GM12872 (cell line): ENCODE data around the gene FANCI.

Experiments
- TF ChIP-seq, protein P1 (sequence below): IDR thresholded peaks from 3 replicates; pipeline ENCODE4 v1.5.1; 2011; ENCODE audit warnings: low read depth, mild to moderate bottlenecking, low read length, moderate library complexity; ENCODE audit not compliant: insufficient read depth

Gene FANCI

DNA sequence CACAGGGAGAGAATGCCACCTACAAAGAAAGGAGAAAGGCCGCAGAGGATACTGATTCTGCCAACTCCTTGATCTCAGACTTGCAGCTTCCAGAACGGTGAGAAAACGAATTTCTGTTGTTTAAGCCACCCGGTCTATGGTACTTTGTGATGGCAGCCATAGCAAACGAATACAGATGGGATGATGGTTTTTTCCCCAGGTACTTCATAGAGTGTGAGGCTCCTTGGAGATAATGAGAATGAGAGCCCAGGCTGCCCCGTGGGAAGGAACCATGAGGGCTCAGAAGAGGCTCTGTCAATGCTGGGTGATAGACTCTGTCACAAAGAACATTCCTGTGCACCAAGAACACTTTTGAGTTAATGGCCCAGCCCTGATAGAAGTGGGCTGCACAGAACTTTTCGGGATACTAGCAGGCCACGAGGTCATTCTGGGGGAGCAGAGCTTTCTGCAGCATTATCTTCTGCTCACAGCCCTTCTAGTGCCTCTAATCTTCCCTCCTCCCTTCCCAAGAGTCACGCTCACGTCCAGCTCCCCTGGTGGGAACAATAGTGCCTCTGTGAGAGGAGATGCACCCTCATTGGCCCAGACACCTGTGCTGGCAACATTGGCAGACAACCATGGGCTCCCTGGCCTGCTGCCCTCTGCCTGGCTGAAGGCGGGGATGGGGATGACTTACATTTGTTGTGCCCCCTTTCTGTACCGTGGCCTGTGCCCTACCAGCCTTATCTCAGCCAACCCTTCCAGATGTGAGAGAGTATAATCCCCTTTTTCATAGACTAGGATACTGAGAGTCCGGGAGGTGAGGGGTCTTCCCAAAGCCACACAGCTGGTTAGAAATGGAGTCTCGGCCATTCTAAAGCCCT is 17.2 kb upstream of the FANCI start:
- TF ChIP-seq, protein P1, sequence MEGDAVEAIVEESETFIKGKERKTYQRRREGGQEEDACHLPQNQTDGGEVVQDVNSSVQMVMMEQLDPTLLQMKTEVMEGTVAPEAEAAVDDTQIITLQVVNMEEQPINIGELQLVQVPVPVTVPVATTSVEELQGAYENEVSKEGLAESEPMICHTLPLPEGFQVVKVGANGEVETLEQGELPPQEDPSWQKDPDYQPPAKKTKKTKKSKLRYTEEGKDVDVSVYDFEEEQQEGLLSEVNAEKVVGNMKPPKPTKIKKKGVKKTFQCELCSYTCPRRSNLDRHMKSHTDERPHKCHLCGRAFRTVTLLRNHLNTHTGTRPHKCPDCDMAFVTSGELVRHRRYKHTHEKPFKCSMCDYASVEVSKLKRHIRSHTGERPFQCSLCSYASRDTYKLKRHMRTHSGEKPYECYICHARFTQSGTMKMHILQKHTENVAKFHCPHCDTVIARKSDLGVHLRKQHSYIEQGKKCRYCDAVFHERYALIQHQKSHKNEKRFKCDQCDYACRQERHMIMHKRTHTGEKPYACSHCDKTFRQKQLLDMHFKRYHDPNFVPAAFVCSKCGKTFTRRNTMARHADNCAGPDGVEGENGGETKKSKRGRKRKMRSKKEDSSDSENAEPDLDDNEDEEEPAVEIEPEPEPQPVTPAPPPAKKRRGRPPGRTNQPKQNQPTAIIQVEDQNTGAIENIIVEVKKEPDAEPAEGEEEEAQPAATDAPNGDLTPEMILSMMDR, result no peak

DNA sequence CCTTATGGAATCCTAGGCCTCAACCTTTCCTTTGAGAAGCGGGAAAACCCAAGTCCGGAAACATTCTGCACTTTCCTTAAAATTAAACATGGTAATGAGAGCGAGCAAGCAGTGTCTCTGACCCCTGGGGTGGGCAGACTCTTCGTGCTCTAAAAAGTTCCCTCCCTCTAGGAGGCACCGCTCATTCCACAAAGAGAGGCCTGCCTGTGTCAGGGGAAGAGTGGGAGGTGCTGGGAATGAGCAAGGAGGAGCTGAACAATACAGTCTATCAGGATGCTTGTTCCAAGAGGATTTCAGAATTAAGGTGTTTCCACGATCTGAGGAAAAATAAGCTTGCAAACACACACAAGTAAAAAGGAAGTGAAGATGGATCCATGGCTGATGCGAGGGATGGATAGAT is 16.4 kb upstream of the FANCI start:
- TF ChIP-seq, protein P1, result no peak

DNA sequence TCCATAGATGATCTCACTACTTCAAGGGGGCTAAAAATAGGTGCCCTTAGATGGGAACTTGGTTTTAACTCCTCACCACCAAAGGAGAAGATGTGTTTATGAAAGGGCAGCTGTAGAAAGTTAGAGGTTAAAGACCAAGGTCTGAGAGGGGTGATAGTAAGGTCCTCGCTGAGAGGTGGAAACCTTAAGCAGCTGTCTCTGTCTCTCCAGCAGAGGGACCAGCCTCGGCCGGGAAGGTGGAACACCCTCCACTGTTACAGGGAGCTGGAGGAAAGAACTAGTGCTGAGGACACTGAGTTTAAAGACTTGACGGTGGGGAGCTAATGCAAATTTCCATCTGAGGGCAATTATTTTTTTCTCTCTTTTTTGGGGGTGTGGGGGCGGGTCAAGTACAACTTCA is 13.5 kb upstream of the FANCI start:
- TF ChIP-seq, protein P1, result no peak

DNA sequence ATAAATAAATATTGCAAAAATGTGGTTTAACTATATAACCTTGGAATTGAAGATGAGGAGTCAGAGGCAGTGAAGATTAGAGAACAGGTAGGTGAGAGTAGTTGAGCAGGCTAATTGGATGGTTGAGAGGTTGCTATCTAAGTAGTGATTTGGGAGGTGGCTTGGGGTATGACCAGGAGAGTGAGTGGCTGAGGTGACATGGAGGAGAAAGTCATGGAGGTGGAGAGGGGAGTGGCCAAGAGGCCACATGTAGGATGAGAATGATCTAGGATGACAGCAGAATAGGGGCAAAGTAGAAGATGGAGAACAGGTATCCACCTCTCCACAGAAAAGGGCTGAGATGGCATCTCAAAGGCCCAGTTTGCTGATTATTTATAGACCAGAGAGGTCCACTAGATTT is 11.9 kb upstream of the FANCI start:
- TF ChIP-seq, protein P1, result no peak

DNA sequence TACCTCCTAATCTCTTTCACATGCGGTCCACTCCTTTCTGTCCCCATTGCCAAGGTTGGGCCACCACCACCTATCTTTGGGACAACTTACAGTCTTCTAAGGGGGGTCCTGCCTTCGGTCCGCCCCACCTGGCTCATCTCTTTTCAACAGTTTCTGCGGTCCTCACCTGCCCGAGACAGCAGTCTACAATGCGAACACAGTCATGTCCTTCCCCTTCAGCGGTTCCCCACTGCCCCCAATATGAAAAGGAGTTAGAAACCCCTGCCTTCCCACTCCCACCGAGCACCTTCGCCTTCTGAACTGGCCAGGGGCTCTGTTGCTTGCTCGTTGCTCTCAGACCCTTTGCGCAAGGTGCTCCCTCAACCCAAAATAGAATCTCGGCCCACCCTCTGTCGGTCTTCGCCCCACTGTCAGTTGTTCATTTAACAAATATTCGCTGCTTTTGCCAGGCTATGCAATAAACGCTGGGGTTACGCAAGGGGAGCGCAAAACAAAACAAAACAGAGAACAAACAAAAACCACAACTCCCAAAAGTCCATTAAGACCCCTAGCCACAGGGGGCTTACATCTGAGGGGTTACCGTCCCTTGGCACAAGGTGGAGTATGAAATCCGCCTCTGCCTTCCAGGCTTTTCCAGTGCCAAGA is 611 bp upstream of the FANCI start:
- TF ChIP-seq, protein P1, result no peak

DNA sequence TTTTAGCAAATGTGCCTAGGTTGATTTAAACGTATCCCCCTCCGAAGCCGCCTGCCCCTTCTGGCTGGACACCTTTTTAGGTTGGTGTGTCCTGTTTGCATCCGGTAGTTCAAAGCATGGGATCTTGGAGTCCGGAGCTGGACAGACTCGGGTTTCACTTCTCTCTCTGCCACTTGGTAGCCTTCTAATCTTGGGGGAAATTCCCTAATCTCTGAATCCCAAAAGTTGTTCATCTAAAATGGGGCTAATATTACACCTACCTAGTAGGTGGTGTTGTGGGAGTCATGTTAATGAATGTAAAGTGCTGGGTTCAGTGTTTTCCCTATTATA is 760 bp downstream of the FANCI start:
- TF ChIP-seq, protein P1, result no peak

DNA sequence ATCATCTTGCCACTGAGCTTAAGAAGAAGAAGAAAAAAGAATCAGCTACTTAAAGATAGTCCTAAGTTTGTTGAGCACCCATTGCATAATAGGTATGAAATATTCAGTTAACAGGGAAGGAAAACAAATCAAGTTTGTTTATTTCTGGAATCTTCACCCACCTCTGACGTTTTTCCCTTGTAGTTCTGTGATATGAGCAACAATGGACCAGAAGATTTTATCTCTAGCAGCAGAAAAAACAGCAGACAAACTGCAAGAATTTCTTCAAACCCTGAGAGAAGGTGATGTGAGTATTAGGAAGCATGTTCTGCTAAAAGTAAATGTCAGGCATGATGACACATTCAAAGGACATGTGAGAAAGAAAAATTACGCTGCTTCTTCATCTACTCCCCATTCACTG is 3.7 kb downstream of the FANCI start:
- TF ChIP-seq, protein P1, result no peak
